Natural killer cell (primary cell): ENCODE data around the gene TMEM109. TPM values are rescaled to one million over a fixed set of nuclear protein-coding genes. Genes with fewer than 3 reads are reported as not detected.
"Not testable (repeated sequence)": the region's sequence is repeated elsewhere in the genome, so short reads cannot be mapped to it uniquely, and the experiment has no call there.

Experiments used
- ATAC-seq, 3 donors: fragments of 150-1000 bp in 2 of 3; fragments of 200-7000 bp in 1 of 3; cut with Tn5 transposase; 1 replicate in 1 of 3; 2 replicates in 2 of 3; pipeline ENCODE4 v1.10.0; 2021; ENCODE audit warnings: mild to moderate bottlenecking in 2 of 3, moderate library complexity in 2 of 3
- DNase-seq, 2 donors: peaks; one replicate each; pipeline versions ENCODE4 v3.0.0 to v3.0.0-alpha.2; 2013 to 2021; ENCODE audit warnings: mixed read lengths in 1 of 2
- H3K27ac ChIP-seq: one replicate; pipeline ENCODE4 v1.5.1; 2013; ENCODE audit warnings: mild to moderate bottlenecking, low read length
- H3K27me3 ChIP-seq: one replicate; pipeline ENCODE4 v1.6.1; 2013; ENCODE audit warnings: low read length; ENCODE audit not compliant: control insufficient read depth, insufficient read depth
- H3K36me3 ChIP-seq: one replicate; pipeline ENCODE4 v1.6.1; 2013; ENCODE audit warnings: low read length; ENCODE audit not compliant: control insufficient read depth, insufficient read depth
- H3K4me1 ChIP-seq: one replicate; pipeline ENCODE4 v1.6.1; 2013; ENCODE audit warnings: low read length; ENCODE audit not compliant: control insufficient read depth, insufficient read depth
- H3K4me3 ChIP-seq: one replicate; pipeline ENCODE4 v1.5.1; 2013; ENCODE audit warnings: low read length
- H3K9me3 ChIP-seq: one replicate; pipeline ENCODE4 v1.6.1; 2013; ENCODE audit warnings: low read length; ENCODE audit not compliant: control insufficient read depth, insufficient read depth
- H3K27ac Mint-ChIP-seq, 2 donors: one replicate each; pipeline ENCODE4 v1.8.0; 2022; ENCODE audit warnings: mild to moderate bottlenecking in 2 of 2, mixed read lengths in 2 of 2, moderate library complexity in 1 of 2
- H3K27me3 Mint-ChIP-seq, 2 donors: one replicate each; pipeline ENCODE4 v1.8.0; 2022; ENCODE audit warnings: low read depth in 2 of 2, mixed read lengths in 2 of 2
- H3K36me3 Mint-ChIP-seq: one replicate; pipeline ENCODE4 v1.8.0; 2022; ENCODE audit warnings: mixed read lengths
- H3K4me1 Mint-ChIP-seq, 2 donors: one replicate each; pipeline ENCODE4 v1.8.0; 2022; ENCODE audit warnings: mixed read lengths in 2 of 2
- H3K4me3 Mint-ChIP-seq: one replicate; pipeline ENCODE4 v1.8.0; 2022; ENCODE audit warnings: mild to moderate bottlenecking, moderate library complexity, mixed read lengths
- H3K9me3 Mint-ChIP-seq, 2 donors: one replicate each; pipeline ENCODE4 v1.8.0; 2022; ENCODE audit warnings: mixed read lengths in 2 of 2
- CTCF ChIP-seq: fragments of 200-600 bp; IDR thresholded peaks from one replicate; pipeline ENCODE4 v1.8.0; 2022; ENCODE audit warnings: antibody characterized with exemption
- WGBS: methylation state at CpG from one replicate; pipeline ENCODE4 v1.1.7; 2013; ENCODE audit warnings: missing lambda C conversion rate; ENCODE audit not compliant: insufficient coverage; 5-methylcytosine and 5-hydroxymethylcytosine counted together
- intact Hi-C: fragments of 100-400 bp; cut with micrococcal nuclease; formaldehyde crosslinking; loops from one replicate; pipeline ENCODE4 v1.14.2; 2022
- total RNA-seq, 4 donors: library from RNA; stranded (reverse); fragments of 120-200 nt in 1 of 4; gene quantifications; one replicate each; pipeline versions ENCODE4 v1.2.3 to v1.2.4, GENCODE V29; 2013 to 2022

The TMEM109 gene
- total RNA-seq, 3 donors from 2014 or later (not counting 1 experiment from before 2014, with no cell fraction given), result 89.3 to 102 (median 96.8) TPM

GRCh38 chr11:60906132-60906972 is 7.6 kb upstream of the TMEM109 start, which contains the start of gene PRPF19:
Gene PRPF19 (minus strand): TSS chr11:60906585. CDS start chr11:60906382, 203 bp downstream.
- H3K9me3 Mint-ChIP-seq, result no peaks in the 10 kb centered on the region
- H3K36me3 Mint-ChIP-seq, result no peaks in the 10 kb centered on the region
- Histone ChIP-seq H3K4me3 (peak within 1 kb of the TSS; percentile 56), H3K27me3 (no peaks in the 10 kb centered on the region), H3K9me3 (no peaks in the 10 kb centered on the region), H3K4me1 (peaks cover 37% of the 10 kb centered on the region), H3K27ac (peak within 1 kb of the TSS; percentile 85), H3K36me3 (peaks cover 15% of the 10 kb centered on the region)
- peak within 1 kb of the TSS; percentile 94 to 96 for H3K27ac Mint-ChIP-seq
- H3K27me3 Mint-ChIP-seq, result peaks cover 0 to 4% of the 10 kb centered on the region in 2 donors
- DNase-seq, result peak; percentile 98 to 99
- TF ChIP-seq CTCF, result no peak
- under 1% methylated on average over 75 of the region's 75 CpGs for WGBS
- intact Hi-C loops, result loop anchor here (1.0 to 2.0 kb wide), 2 partner anchors 9 to 254 kb away; partner anchors contain the start of gene VPS37C
- H3K4me1 Mint-ChIP-seq, result peaks cover 38 to 48% of the 10 kb centered on the region in 2 donors
- peak within 1 kb of the TSS; percentile 96 for H3K4me3 Mint-ChIP-seq
- ATAC-seq, result peak; percentile 95 to 97 (median 95)

GRCh38 chr11:60908803-60909202 is 5.2 kb upstream of the TMEM109 start:
- no peak overlapping the region for H3K4me3 Mint-ChIP-seq
- H3K27ac ChIP-seq, result no peak overlapping the region
- peaks cover 0 to 4% of the 10 kb centered on the region in 2 donors for H3K27me3 Mint-ChIP-seq
- H3K36me3 Mint-ChIP-seq, result no peaks in the 10 kb centered on the region
- H3K4me3 ChIP-seq, result no peak overlapping the region
- TF ChIP-seq CTCF, result no peak
- 91% methylated on average over 1 of the region's 1 CpG for WGBS
- no peaks in the 10 kb centered on the region for H3K9me3 Mint-ChIP-seq
- H3K4me1 Mint-ChIP-seq, result peaks cover 48 to 59% of the 10 kb centered on the region in 2 donors
- intact Hi-C loops, result no loop called here
- no peaks in the 10 kb centered on the region for H3K27me3 ChIP-seq
- H3K9me3 ChIP-seq, result no peaks in the 10 kb centered on the region
- peak overlapping the region in 1 of 2 donors; percentile 94 for H3K27ac Mint-ChIP-seq
- no peaks in the 10 kb centered on the region for H3K36me3 ChIP-seq
- DNase-seq (no peak), ATAC-seq (no peak)
- peaks cover 60% of the 10 kb centered on the region for H3K4me1 ChIP-seq

- H3K27me3 Mint-ChIP-seq, H3K27me3 ChIP-seq, H3K36me3 ChIP-seq, H3K4me3 Mint-ChIP-seq, H3K9me3 ChIP-seq, ATAC-seq, H3K9me3 Mint-ChIP-seq, DNase-seq, H3K36me3 Mint-ChIP-seq, intact Hi-C loops, H3K4me3 ChIP-seq: not testable (repeated sequence)
- whole genome bisulfite sequencing, result 96% methylated on average over 3 of the region's 3 CpGs
- H3K27ac Mint-ChIP-seq, result peak overlapping the region in 1 of 2 donors; percentile 96
- H3K4me1 Mint-ChIP-seq, result peaks cover 46 to 56% of the 10 kb centered on the region in 2 donors
- peaks cover 57% of the 10 kb centered on the region for H3K4me1 ChIP-seq
- peak overlapping the region; percentile 16 for H3K27ac ChIP-seq
Observed at GRCh38 chr11:60909680-60910280, 4.2 kb upstream of the TMEM109 start.

- no peaks in the 10 kb centered on the region for H3K27me3 ChIP-seq
- Mint-ChIP-seq H3K36me3 (no peaks in the 10 kb centered on the region), H3K27me3 (peaks cover 0 to 4% of the 10 kb centered on the region in 2 donors), H3K27ac (peak overlapping the region; percentile 92 to 96), H3K4me3 (no peak overlapping the region), H3K9me3 (no peaks in the 10 kb centered on the region), H3K4me1 (peaks cover 47 to 56% of the 10 kb centered on the region in 2 donors)
- ATAC-seq (no peak), DNase-seq (no peak)
- no peaks in the 10 kb centered on the region for H3K36me3 ChIP-seq
- intact Hi-C loops, result no loop called here
- H3K4me3 ChIP-seq, result no peak overlapping the region
- no peak overlapping the region for H3K27ac ChIP-seq
- 22% methylated on average over 3 of the region's 3 CpGs for WGBS
- H3K9me3 ChIP-seq, result no peaks in the 10 kb centered on the region
- H3K4me1 ChIP-seq, result peaks cover 58% of the 10 kb centered on the region
- no peak for TF ChIP-seq CTCF
Observed at GRCh38 chr11:60910281-60910687, 3.7 kb upstream of the TMEM109 start.
